ENCODE results near the gene TMEM31.

The TMEM31 gene

GRCh38 chrX:103741879-103742278, 31.2 kb downstream of the TMEM31 start:
- no peak for TF ChIP-seq CTCF (IDR thresholded peaks at IDR 0.05)

GRCh38 chrX:103742339-103742738, 31.6 kb downstream of the TMEM31 start:
- TF ChIP-seq CTCF (IDR thresholded peaks at IDR 0.05): no peak

- no peak for TF ChIP-seq CTCF (IDR thresholded peaks at IDR 0.05)
Measured at GRCh38 chrX:103747163-103747562, 36.5 kb downstream of the TMEM31 start.

GRCh38 chrX:103754401-103754800, 43.7 kb downstream of the TMEM31 start:
- TF ChIP-seq CTCF (IDR thresholded peaks at IDR 0.05): no peak

GRCh38 chrX:103756736-103757135, 46.0 kb downstream of the TMEM31 start:
- TF ChIP-seq CTCF (IDR thresholded peaks at IDR 0.05): no peak

- TF ChIP-seq CTCF (IDR thresholded peaks at IDR 0.05): no peak
Measured at GRCh38 chrX:103758555-103758954, 47.8 kb downstream of the TMEM31 start.

Measured in LNCAP (cell line).